KOPT-K1 (cell line): ENCODE results near the gene C17orf114.
A peak's percentile ranks its signal among the peaks of the same experiment; 100 is the strongest.

Source experiments
- H3K27ac ChIP-seq: fragments of 200-600 bp; sonication (generic); 2 replicates; pipeline ENCODE4 v1.5.1; 2016; ENCODE audit warnings: antibody characterized with exemption, mild to moderate bottlenecking, low read depth, low read length; ENCODE audit not compliant: poor library complexity, severe bottlenecking
- H3K36me3 ChIP-seq: fragments of 200-600 bp; sonication (generic); 2 replicates; pipeline ENCODE4 v1.5.1; 2017; ENCODE audit warnings: antibody characterized with exemption, mild to moderate bottlenecking, low read length, moderate library complexity; ENCODE audit not compliant: insufficient read depth
- H3K9me3 ChIP-seq: fragments of 200-600 bp; sonication (generic); 2 replicates; pipeline ENCODE4 v1.5.1; 2017; ENCODE audit warnings: antibody characterized with exemption, low read length, mild to moderate bottlenecking; ENCODE audit not compliant: insufficient read depth, poor library complexity, severe bottlenecking

The C17orf114 gene

DNA sequence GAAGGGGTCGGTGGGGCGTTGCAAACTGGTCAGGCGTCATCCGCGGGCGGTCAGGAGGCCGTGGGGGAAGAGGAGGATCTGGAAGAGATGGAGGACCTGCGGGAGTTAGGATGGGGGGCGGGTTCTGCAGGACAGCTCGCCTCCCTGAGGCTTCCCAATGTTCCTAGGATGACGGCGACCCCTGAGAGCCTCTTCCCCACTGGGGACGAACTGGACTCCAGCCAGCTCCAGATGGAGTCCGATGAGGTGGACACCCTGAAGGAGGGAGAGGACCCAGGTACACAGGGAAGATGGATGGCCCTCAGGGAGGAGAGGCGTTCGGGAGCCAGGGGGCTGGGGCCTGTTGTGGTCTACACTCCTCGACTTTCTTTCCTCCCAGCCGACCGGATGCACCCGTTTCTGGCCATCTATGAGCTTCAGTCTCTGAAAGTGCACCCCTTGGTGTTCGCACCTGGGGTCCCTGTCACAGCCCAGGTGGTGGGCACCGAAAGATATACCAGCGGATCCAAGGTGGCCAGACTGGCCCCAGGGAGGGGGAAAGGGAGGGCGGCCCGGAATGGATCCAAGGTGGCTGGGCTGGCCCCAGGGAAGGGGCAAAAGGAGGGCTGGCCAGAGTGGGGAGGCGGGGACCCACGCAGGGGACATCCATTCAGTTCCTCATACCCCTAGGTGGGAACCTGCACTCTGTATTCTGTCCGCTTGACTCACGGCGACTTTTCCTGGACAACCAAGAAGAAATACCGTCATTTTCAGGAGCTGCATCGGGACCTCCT is 5.7 kb upstream of the C17orf114 start:
- H3K36me3 ChIP-seq = no peaks in the 10 kb centered on the region
- no peak overlapping the region for H3K27ac ChIP-seq
- no peaks in the 10 kb centered on the region for H3K9me3 ChIP-seq

DNA sequence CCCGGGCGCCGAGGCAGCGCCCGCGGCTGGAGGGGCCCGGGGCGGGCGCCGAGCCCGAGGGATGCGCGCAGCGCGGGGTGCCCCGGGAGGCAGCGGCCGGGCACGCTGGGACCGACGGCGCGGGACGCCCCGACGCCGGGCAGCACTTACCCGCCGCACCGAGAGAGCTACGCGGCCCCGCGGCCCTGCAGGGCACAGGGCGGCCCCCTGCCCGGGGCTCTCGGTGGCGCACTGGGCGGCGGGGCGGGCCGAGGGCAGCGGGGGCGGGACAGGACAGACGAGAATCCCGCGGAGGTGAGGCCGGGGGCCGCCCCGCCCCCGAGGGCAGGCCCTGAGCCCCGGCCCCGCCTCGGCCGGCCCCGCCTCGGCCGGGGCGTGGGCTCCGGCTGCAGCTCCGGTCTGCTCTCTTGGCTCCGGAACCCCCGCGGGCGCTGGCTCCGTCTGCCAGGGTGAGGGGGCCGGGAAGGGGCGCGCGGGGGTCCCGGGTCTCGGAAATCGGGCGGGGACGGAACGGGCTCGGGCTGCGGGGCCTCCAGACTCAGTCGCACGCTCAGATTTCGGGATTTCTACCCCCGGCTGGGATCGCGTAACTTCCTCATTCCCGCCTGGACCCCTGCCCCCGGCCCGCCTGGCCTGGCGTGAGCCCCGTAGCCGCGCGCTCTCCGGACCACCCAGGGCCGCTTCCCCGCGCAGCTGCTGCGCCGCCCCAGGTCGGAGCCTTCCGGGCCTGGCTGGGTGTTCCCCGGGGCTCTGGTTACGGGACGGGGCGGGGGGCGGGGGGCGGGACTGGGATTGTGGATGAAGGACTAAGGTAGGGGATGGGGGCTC is 4.9 kb upstream of the C17orf114 start, which contains the start of gene PLD2:
Gene PLD2, plus strand, starts transcription at position 376 of the 828 bp plus-strand sequence. CDS start 621 bp downstream, outside the sequence.
- Histone ChIP-seq H3K36me3 (no peaks in the 10 kb centered on the region), H3K27ac (peak within 1 kb of the TSS; percentile 31), H3K9me3 (no peaks in the 10 kb centered on the region)

DNA sequence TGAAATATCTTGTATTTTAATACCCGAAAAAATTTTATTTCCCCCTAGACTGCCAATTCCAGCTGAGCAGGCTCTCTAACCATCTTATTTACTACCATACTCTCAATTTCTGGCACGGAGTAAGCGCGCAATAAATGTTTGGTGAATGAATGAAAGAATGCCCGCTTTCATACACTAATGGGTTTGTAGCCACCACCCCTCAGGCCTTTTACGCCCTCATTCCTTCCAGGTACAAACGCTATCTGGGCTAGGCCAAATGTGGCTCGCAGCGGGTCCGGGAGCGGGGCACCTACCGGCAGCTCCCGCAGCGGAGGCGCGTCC is 4.3 kb upstream of the C17orf114 start:
- Histone ChIP-seq H3K9me3 (no peaks in the 10 kb centered on the region), H3K27ac (peak overlapping the region; percentile 31), H3K36me3 (no peaks in the 10 kb centered on the region)

DNA sequence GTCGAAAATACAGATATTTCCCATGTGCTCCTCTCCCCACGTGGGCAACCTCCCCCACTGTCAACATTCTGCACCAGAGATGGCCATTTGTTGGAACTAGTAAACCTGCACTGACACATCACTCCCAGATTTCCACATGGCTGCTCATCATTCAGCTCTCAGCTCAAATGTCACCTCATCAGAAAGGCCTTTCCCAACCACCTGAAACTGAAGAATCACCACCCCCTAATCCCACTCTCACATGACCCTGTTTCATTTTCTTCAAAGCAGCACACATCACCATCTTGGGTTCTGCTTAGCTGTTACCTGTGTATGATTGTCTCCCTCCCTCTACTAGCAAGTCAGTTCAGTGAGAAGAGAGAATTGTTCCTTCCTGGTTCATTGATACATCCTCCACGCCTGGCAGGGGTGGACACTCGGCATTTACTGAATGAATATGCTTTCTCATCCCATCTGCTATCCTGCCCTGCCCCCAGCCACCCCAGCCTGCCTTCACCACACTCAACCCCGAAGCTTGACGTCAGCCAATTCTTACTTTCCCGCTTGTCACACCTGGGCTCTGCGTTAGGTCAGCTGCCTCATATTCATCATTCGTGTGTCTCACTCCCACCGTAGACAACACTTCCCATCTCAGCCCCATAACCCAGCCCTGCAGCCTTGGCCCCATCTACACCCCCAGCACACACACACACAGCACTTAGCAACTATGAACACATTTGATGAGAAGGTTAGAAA is 1.5 kb downstream of the C17orf114 start:
- H3K36me3 ChIP-seq = peaks cover 20% of the 10 kb centered on the region
- H3K9me3 ChIP-seq = no peaks in the 10 kb centered on the region
- no peak overlapping the region for H3K27ac ChIP-seq

DNA sequence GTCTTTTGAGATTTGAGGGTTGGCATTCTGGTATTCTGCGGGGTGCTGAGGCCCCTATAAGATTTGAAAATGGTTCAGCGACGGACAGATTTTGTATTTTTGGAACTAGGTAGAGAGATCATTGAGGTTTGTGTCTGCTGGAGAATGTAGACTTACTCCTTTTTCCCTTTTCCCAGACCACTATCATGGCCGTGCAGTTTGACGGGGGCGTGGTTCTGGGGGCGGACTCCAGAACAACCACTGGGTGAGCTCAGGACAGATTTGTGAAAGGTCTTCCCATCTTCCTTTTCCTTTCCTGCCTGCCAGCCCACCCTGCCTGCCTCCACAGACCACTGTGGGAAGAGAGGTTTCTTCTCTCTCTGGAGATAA is 5.6 kb downstream of the C17orf114 start:
- peak overlapping the region; percentile 77 for H3K27ac ChIP-seq
- H3K9me3 ChIP-seq = no peaks in the 10 kb centered on the region
- H3K36me3 ChIP-seq = peaks cover 20% of the 10 kb centered on the region

DNA sequence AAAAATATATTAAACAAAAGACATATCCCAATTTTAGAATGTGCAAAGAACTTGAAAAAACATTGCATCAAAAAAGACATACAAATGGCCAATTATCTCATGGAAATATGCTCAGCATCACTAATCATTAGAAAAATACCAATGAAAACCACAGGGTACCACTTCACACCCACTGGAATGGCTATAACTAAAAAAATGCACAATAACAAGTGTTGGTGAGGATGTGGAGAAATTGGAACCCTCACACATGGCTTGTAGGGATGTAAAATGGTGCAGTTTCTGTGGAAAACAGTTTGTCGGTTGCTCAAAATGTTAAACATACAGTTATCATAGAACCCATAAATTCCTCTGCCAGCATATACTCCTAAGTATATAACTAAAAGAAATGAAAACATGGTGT is 7.0 kb downstream of the C17orf114 start:
- Histone ChIP-seq H3K9me3 (no peaks in the 10 kb centered on the region), H3K27ac (no peak overlapping the region), H3K36me3 (peaks cover 20% of the 10 kb centered on the region)

DNA sequence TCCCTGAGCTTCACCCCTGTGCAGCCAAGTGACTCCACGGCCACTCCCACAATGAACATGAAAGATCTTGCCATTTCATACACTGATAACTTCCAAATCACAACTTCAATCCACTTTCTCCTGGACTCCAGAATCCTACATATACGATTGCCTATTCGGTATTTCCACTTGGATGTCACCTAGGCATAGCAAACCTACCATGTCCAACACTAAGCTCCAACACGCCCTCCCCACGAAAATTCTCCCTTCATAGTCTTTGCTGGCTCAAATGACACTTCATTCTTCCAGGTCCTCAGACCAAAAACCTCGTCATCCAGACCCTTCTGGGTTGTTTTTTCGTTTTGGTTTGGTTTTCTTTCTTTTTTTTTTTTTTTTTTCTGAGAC is 11.4 kb downstream of the C17orf114 start:
- Histone ChIP-seq H3K36me3 (no peaks in the 10 kb centered on the region), H3K27ac (no peak overlapping the region)

DNA sequence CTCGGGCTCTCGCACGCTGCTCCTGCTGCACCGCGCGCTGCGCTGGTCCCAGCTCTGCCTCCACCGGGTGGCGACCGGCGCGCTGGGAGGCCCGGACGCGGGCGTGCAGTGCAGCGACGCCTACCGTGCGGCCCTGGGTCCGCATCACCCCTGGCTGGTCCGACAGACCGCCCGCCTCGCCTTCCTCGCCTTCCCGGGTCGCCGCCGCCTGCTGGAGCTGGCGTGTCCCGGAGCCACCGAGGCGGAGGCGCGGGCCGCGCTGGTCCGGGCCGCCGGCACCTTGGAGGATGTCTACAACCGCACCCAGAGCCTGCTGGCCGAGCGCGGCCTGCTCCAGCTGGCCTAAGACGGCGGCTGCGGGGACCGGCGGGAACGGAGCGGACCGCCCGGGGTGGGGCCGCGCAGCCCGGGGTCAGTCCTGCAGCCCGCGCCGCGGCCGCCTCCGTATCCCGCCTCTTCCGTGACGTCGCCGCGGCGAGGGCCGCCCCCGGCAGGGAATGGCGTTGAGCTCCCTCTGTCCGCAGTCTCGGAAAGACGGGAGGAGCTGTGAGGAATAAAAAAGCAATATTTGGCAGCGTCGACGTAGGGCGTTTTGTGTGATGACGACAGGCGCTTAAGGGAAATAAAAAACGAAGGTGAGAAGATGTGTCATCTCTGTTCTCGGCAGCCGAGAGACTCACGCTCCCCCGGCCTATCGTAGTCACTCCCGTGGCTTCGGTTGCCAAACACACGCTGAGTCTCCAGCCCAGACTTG is 12.0 kb downstream of the C17orf114 start:
- no peak overlapping the region for H3K27ac ChIP-seq
- no peaks in the 10 kb centered on the region for H3K9me3 ChIP-seq
- no peaks in the 10 kb centered on the region for H3K36me3 ChIP-seq

More for the DNA sequence above, 11.4 kb downstream of the C17orf114 start:
- no peaks in the 10 kb centered on the region for H3K9me3 ChIP-seq

DNA sequence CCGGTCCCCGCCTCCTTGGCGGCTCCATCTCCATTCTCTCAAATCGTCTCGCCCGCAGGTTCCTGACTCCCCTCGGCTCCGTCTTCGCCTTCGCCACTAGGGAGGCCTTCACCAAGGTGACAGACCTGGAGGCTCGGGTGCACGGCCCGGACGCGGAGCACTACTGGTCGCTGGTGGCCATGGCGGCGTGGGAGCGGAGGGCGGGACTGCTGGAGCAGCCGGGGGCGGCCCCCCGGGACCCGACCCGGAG is 12.5 kb downstream of the C17orf114 start:
- Histone ChIP-seq H3K36me3 (no peaks in the 10 kb centered on the region), H3K9me3 (no peaks in the 10 kb centered on the region), H3K27ac (no peak overlapping the region)

DNA sequence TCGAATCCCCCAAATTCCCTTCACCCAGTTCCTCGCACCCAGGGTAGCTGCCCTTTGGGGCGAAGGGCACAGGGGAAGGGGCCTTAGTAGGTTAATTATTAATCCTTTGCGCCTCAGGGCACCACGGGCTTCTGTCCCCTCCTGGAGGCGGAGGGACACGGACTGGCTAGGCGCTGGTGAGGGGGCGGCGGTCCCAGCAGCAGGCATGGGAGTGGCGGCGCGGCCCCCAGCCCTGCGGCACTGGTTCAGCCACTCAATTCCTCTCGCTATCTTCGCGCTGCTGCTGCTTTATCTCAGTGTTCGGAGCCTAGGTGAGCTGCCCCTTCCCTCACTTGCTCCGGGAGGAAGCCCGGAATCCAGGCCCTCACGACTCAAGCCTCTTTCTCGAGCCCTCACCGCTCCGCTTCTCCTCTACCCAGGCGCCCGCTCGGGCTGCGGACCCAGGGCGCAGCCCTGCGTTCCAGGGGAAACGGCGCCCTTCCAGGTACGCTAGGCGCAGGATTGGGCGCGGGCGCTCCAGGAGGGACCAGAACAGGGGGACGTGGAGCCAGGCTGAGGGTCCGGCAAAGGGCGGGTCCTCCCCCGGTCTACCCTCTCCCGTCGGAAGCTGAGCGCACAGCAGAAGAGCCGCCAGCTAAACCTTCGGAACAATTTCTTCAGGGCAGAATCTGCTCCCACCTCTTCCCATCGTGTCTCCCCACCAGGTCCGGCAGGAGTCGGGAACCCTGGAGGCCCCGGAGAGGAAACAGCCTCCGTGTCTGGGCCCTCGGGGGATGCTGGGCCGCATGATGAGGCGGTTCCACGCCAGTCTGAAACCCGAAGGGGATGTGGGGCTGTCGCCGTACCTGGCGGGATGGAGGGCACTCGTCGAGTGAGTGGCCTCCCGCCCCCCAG is 13.1 kb downstream of the C17orf114 start, which contains the start of gene GLTPD2:
Gene GLTPD2, plus strand, starts transcription at position 158 of the 894 bp plus-strand sequence. Its CDS starts 48 bp downstream, at position 206.
- no peaks in the 10 kb centered on the region for H3K9me3 ChIP-seq
- no peak within 1 kb of the TSS for H3K27ac ChIP-seq
- no peaks in the 10 kb centered on the region for H3K36me3 ChIP-seq

DNA sequence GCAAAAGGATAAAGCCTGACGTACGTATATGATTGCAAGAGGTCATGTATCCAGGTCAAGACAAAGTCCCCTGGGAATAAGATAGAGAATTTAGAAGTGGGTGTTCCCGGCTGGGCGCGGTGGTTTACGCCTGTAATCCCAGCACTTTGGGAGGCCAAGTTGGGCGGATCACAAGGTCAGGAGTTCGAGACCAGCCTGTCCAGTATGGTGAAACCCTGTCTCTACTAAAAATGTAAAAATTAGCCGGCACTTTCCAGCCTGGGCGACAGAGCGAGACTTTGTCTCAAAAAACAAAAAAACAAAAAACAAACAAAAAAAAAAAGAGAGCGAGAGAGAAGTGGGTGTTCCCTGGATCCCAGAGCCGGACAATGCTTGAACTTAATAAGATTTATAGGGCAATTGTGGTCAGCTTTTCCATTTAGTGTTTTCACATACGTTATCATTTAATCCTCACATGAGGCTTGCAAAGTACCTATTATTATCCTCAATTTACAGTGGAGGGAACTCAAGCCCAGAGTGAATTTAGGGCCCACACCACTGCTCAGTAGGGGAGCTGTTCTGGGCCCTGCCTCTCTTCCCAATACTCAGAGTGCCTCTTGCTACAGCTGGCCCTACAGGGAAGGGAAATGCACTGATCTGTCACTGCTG is 13.8 kb downstream of the C17orf114 start:
- Histone ChIP-seq H3K36me3 (no peaks in the 10 kb centered on the region), H3K9me3 (no peaks in the 10 kb centered on the region), H3K27ac (no peak overlapping the region)

DNA sequence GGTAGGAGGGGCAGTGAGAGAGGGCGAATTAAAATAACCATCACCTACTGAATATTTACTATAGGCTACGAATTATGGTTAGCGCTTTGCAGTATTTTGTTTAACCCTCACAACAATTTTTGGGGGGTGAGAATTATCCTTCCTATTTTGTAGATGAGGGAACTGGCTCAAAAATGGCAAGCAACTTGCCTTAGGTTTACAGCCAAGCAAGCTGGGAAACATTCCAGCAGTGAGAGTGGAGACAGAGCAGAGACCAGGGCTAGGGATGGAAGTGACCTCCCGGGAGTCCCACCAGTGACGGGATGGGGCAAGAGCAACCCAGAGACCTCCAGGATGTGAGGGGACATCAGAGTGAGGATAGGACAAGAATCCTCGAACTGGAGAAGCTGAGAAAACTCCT is 15.6 kb downstream of the C17orf114 start:
- Histone ChIP-seq H3K27ac (no peak overlapping the region), H3K9me3 (no peaks in the 10 kb centered on the region)

DNA sequence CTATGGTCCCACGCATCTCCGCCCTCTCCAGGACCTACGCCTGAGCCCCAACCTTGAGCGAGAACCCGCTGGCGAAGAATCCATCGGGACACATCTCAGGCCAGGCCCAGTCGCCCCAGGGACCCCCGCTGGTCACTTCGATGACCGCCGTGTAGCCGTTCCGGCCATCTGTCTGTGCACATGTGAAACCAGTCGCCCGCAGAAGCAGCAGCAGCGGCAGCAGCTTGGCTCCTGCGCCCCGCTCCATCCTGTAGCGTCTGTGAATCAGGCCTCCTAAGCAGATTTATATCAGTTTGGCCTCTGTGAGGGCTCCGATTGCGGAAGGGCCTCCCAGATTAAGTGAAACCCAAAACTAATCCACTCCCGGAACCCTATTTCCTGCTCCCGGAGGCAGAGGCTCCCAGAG is 16.0 kb downstream of the C17orf114 start, which contains the start of gene VMO1:
Gene VMO1, minus strand, starts transcription at position 259 of the 406 bp plus-strand sequence. Its CDS starts 12 bp downstream, at position 247.
- Histone ChIP-seq H3K36me3 (no peaks in the 10 kb centered on the region), H3K27ac (no peak within 1 kb of the TSS), H3K9me3 (no peaks in the 10 kb centered on the region)

More for the DNA sequence above, 15.6 kb downstream of the C17orf114 start:
- no peaks in the 10 kb centered on the region for H3K36me3 ChIP-seq
